Measurements from ENCODE around the gene CYB5A.

DNA sequence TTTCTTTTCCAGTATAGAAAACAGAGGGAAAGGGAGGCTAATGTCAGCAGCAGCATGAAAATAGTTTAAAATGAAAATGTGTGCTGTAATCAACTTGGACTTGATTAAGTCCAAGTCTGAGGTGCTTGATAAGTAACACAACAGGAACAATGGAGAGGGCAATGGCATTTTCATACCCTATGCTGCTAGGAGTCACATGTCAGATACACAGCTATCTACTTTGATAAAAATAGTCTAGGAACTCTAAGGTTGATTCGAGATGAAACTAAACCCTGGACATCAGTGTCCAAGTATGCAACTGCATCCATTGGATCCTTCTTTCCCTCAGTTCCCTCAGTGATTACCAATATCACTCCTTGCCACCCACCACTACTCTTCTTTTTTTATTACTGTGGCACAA, 19.2 kb upstream of the CYB5A start:
- no peak for TF ChIP-seq EHMT2 (IDR thresholded peaks at IDR 0.05; ENCODE audit: low read depth)
- no peak for TF ChIP-seq CTCF (IDR thresholded peaks at IDR 0.05)
- TF ChIP-seq NR3C1 (IDR thresholded peaks at IDR 0.05) = no peak
- no peak for TF ChIP-seq RFX5 (IDR thresholded peaks at IDR 0.05)
- no peak for TF ChIP-seq JUNB (IDR thresholded peaks at IDR 0.05)
- TF ChIP-seq PHF8 (IDR thresholded peaks at IDR 0.05; ENCODE audit: borderline replicate concordance, low read depth) = no peak
- no peak for TF ChIP-seq CEBPB (IDR thresholded peaks at IDR 0.05)
- TF ChIP-seq HDAC2 (IDR thresholded peaks at IDR 0.05) = no peak
- no peak for TF ChIP-seq POLR2A (IDR thresholded peaks at IDR 0.05; ENCODE audit: low read length)
- no peak for TF ChIP-seq ZNF302 (CRISPR knock-in tag; IDR thresholded peaks at IDR 0.05)
- no peak for TF ChIP-seq CBX8 (IDR thresholded peaks at IDR 0.05)
- TF ChIP-seq SMC3 (IDR thresholded peaks at IDR 0.05) = no peak
